ENCODE measurements around the gene PAX6.

DNA sequence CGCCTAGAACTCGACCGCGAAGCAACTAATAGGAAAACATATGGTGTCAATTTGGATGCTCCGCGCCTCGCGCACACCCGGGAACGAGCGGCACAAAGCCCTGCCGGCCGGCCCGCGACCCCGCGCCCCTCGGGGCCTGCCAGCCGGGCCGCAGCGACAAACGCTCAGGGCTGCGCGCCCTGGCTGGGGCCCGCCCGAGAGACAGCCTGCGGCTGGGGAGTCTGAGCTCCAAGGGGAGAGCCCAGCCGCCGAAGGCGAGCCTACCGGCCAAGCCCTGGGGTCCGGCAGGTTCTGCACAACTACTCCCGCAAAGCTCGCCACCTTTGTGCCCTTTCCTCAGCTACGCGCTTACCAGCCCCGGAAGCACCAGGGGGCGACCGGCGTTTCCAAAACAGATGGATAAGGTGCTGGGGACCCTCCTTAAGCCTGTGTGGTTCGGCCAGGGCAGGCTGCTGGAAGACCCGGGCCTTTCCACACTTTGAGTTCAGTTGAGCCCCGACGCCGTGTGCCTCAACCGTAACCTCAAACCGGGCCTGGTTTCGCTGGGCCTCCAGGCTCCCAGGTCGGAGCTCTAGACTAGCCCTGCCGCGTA, 6.0 kb downstream of the PAX6 start:
- TF ChIP-seq EZH2 (IDR thresholded peaks at IDR 0.05; ENCODE audit: low read length, missing control alignments) (no peak), CTCF (conservative IDR thresholded peaks at IDR 0.05 in 1 of 2, IDR thresholded peaks at IDR 0.05 in 1 of 2; ENCODE audit: low read depth in 1 of 2, low read length in 2 of 2) (no peak)

All from fibroblast of lung (primary cell).